ENCODE measurements around the gene CBX4. TPM values are rescaled to one million over a fixed set of nuclear protein-coding genes. Genes with fewer than 3 reads are reported as not detected.

Gene CBX4
- total and polyA plus RNA-seq, 2 of the 4 experiments (the other 2 are of a cell fraction): 3.2 to 9.4 TPM

GRCh38 chr17:79814127-79814973 is 24.9 kb downstream of the CBX4 start:
- ATAC-seq (ENCODE audit: low read depth) (no peak), DNase-seq (no peak)
- Histone ChIP-seq H3K9me3 (ENCODE audit: control insufficient read depth, insufficient read depth, low read length) (no peaks in the 10 kb centered on the region), H3K14ac (replicated peaks; ENCODE audit: low read depth, low read length) (no peak overlapping the region), H4K91ac (ENCODE audit: insufficient read depth, low read depth, low read length) (peak overlapping the region; percentile 62; the same call in 1 of the 2 replicates), H4K8ac (ENCODE audit: low read depth in 2 of 2, low read length in 2 of 2) (no peak overlapping the region), H2BK20ac (ENCODE audit: low read depth, low read length) (no peak overlapping the region), H3K9me1 (ENCODE audit: insufficient read depth, low read length) (no peaks in the 10 kb centered on the region), H4K20me1 (ENCODE audit: insufficient read depth, low read length) (peaks cover under 1% of the 10 kb centered on the region), H3K4me1 (ENCODE audit: control insufficient read depth, insufficient read depth, low read length) (peaks cover 12% of the 10 kb centered on the region), H3K4me2 (ENCODE audit: low read depth, low read length) (no peak overlapping the region; the same call in 1 of the 2 replicates), H3K56ac (ENCODE audit: extremely low read depth, insufficient read depth, low read length) (no peak overlapping the region), H3K27ac (ENCODE audit: insufficient read depth, low read length) (no peak overlapping the region), H2BK5ac (ENCODE audit: low read depth, low read length, poor library complexity, severe bottlenecking) (no peak overlapping the region), H3K9ac (ENCODE audit: low read depth, low read length) (no peak overlapping the region), H2BK120ac (ENCODE audit: low read depth, low read length) (no peak overlapping the region), H4K5ac (ENCODE audit: low read depth, low read length) (no peak overlapping the region; the same call in 1 of the 2 replicates), H3K23ac (ENCODE audit: low read depth, low read length) (no peak overlapping the region), H2AK9ac (replicated peaks; ENCODE audit: low read depth, low read length, poor library complexity) (peak overlapping the region; percentile 80), H3K36me3 (ENCODE audit: control insufficient read depth, insufficient read depth, low read length) (no peaks in the 10 kb centered on the region), H2BK15ac (ENCODE audit: low read depth, low read length) (no peak overlapping the region), H3K4ac (ENCODE audit: low read depth, low read length) (no peak overlapping the region), H2AK5ac (ENCODE audit: low read depth, low read length) (peak overlapping the region; percentile 60), H3K18ac (ENCODE audit: low read depth, low read length) (no peak overlapping the region), H3K79me1 (ENCODE audit: low read depth in 1 of 2, low read length in 2 of 2) (no peaks in the 10 kb centered on the region), H2AFZ (replicated peaks; ENCODE audit: low read length, poor library complexity) (peak overlapping the region; percentile 68), H3K4me3 (ENCODE audit: insufficient read depth, low read depth, low read length) (no peak overlapping the region), H3K27me3 (ENCODE audit: control insufficient read depth, insufficient read depth, low read length) (peaks cover 88% of the 10 kb centered on the region)
- dilution Hi-C loops (cut with HindIII; ENCODE audit: low sequenced_read_pairs, unreplicated experiment) (no loop called here), in situ Hi-C loops (cut with MboI; ENCODE audit: low sequenced_read_pairs) (no loop called here), intact Hi-C loops (cut with micrococcal nuclease) (no loop called here)
- ChIA-PET POLR2A (ENCODE audit: unreplicated experiment) (no interaction called here), CTCF (interaction anchor here (1.1 kb wide), 1 partner anchor 23 kb away, joined by 3 read pairs; no protein-coding TSS in a partner anchor)
- no CpG with 5 or more reads among the region's 43 CpGs for WGBS, 2 experiments (ENCODE audit: extremely low coverage in 2 of 2, insufficient read length in 1 of 2)
- no TSS peak for BruUV-seq (replicated peaks)
- TF ChIP-seq, protein P1, sequence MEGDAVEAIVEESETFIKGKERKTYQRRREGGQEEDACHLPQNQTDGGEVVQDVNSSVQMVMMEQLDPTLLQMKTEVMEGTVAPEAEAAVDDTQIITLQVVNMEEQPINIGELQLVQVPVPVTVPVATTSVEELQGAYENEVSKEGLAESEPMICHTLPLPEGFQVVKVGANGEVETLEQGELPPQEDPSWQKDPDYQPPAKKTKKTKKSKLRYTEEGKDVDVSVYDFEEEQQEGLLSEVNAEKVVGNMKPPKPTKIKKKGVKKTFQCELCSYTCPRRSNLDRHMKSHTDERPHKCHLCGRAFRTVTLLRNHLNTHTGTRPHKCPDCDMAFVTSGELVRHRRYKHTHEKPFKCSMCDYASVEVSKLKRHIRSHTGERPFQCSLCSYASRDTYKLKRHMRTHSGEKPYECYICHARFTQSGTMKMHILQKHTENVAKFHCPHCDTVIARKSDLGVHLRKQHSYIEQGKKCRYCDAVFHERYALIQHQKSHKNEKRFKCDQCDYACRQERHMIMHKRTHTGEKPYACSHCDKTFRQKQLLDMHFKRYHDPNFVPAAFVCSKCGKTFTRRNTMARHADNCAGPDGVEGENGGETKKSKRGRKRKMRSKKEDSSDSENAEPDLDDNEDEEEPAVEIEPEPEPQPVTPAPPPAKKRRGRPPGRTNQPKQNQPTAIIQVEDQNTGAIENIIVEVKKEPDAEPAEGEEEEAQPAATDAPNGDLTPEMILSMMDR (conservative IDR thresholded peaks at IDR 0.05; ENCODE audit: low read depth, low read length): no peak
- TF ChIP-seq CHD1 (IDR thresholded peaks at IDR 0.05; ENCODE audit: low read depth, low read length) (no peak), ELK1 (IDR thresholded peaks at IDR 0.05; ENCODE audit: borderline replicate concordance, low read depth, low read length) (no peak), FOS (IDR thresholded peaks at IDR 0.05; ENCODE audit: low read depth, low read length) (no peak), NFE2L2 (IDR thresholded peaks at IDR 0.05; ENCODE audit: low read depth, low read length) (no peak), RFX5 (IDR thresholded peaks at IDR 0.05; ENCODE audit: low read depth, low read length) (no peak), RCOR1 (IDR thresholded peaks at IDR 0.05; ENCODE audit: insufficient replicate concordance, low read length) (no peak), SMC3 (IDR thresholded peaks at IDR 0.05; ENCODE audit: low read depth, low read length) (no peak), MAZ (IDR thresholded peaks at IDR 0.05; ENCODE audit: borderline replicate concordance, low read depth, low read length) (no peak), BHLHE40 (IDR thresholded peaks at IDR 0.05; ENCODE audit: low read depth, low read length) (no peak), POLR2A (IDR thresholded peaks at IDR 0.05; ENCODE audit: low read depth, low read length) (no peak), MXI1 (IDR thresholded peaks at IDR 0.05; ENCODE audit: borderline replicate concordance, low read depth, low read length) (no peak), MAFK (IDR thresholded peaks at IDR 0.05; ENCODE audit: low read depth, low read length) (no peak), RAD21 (IDR thresholded peaks at IDR 0.05; ENCODE audit: low read length) (no peak)
- TF ChIP-seq, protein P2, sequence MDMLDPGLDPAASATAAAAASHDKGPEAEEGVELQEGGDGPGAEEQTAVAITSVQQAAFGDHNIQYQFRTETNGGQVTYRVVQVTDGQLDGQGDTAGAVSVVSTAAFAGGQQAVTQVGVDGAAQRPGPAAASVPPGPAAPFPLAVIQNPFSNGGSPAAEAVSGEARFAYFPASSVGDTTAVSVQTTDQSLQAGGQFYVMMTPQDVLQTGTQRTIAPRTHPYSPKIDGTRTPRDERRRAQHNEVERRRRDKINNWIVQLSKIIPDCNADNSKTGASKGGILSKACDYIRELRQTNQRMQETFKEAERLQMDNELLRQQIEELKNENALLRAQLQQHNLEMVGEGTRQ (IDR thresholded peaks at IDR 0.05; ENCODE audit: low read depth, low read length): no peak

All from IMR-90 (cell line).